ENCODE data around the gene MYO1E. TPM values are rescaled to one million over a fixed set of nuclear protein-coding genes. Genes with fewer than 3 reads are reported as not detected.

MYO1E gene
- total RNA-seq, 2 experiments from 2014 or later, result 90.4 to 101 TPM

- H3K4me3 Mint-ChIP-seq, result no peak overlapping the region
- peaks cover 55% of the 10 kb centered on the region for H3K4me1 Mint-ChIP-seq (ENCODE audit: low read depth)
- H3K27me3 Mint-ChIP-seq (ENCODE audit: low read depth), result no peaks in the 10 kb centered on the region
- ChIA-PET POLR2A (interaction anchor here (0.8 kb wide), 1 partner anchor 16 kb away, joined by 3 read pairs; no protein-coding TSS in a partner anchor), CTCF (interaction anchor here (1.0 to 3.6 kb wide), 4 partner anchors 17 to 51 kb away, joined by 3 to 27 read pairs (median 3); no protein-coding TSS in a partner anchor)
- H3K36me3 Mint-ChIP-seq (ENCODE audit: low read depth), result peaks cover 37% of the 10 kb centered on the region
- H3K9me3 Mint-ChIP-seq (ENCODE audit: insufficient read depth), result no peaks in the 10 kb centered on the region
- peak; percentile 37 for DNase-seq
- peak overlapping the region; percentile 60 for H3K27ac Mint-ChIP-seq
- ATAC-seq, result peak; percentile 25
Measured at GRCh38 chr15:59298225-59298853, 74.3 kb downstream of the MYO1E start.

- no peak for ATAC-seq
- POLR2A ChIA-PET, result interaction anchor here (1.1 kb wide), 1 partner anchor 13 kb away, joined by 4 read pairs; no protein-coding TSS in a partner anchor
- Mint-ChIP-seq H3K36me3 (ENCODE audit: low read depth) (peaks cover 22% of the 10 kb centered on the region), H3K4me3 (no peak overlapping the region), H3K9me3 (ENCODE audit: insufficient read depth) (no peaks in the 10 kb centered on the region), H3K27ac (peak overlapping the region; percentile 3), H3K4me1 (ENCODE audit: low read depth) (peaks cover 50% of the 10 kb centered on the region), H3K27me3 (ENCODE audit: low read depth) (no peaks in the 10 kb centered on the region)
- CTCF ChIA-PET, result interaction anchor here (1.2 kb wide), 1 partner anchor 22 kb away, joined by 3 read pairs; no protein-coding TSS in a partner anchor
- DNase-seq, result no peak
Measured at GRCh38 chr15:59296181-59296617, 76.5 kb downstream of the MYO1E start.

GRCh38 chr15:59295261-59296001, 77.2 kb downstream of the MYO1E start:
- Mint-ChIP-seq H3K9me3 (ENCODE audit: insufficient read depth) (no peaks in the 10 kb centered on the region), H3K27me3 (ENCODE audit: low read depth) (peaks cover 3% of the 10 kb centered on the region), H3K27ac (no peak overlapping the region), H3K4me1 (ENCODE audit: low read depth) (peaks cover 50% of the 10 kb centered on the region), H3K4me3 (no peak overlapping the region), H3K36me3 (ENCODE audit: low read depth) (peaks cover 25% of the 10 kb centered on the region)
- CTCF ChIA-PET, result interaction anchor here (1.2 kb wide), 1 partner anchor 21 kb away, joined by 3 read pairs; no protein-coding TSS in a partner anchor
- DNase-seq (no peak), ATAC-seq (no peak)
- POLR2A ChIA-PET, result interaction anchor here (1.1 kb wide), 1 partner anchor 13 kb away, joined by 4 read pairs; no protein-coding TSS in a partner anchor

GRCh38 chr15:59294574-59295260, 78.0 kb downstream of the MYO1E start:
- DNase-seq (no peak), ATAC-seq (no peak)
- peaks cover 26% of the 10 kb centered on the region for H3K36me3 Mint-ChIP-seq (ENCODE audit: low read depth)
- ChIA-PET POLR2A (no interaction called here), CTCF (interaction anchor here (0.8 kb wide), 1 partner anchor 49 kb away, joined by 4 read pairs; no protein-coding TSS in a partner anchor)
- peaks cover 3% of the 10 kb centered on the region for H3K27me3 Mint-ChIP-seq (ENCODE audit: low read depth)
- H3K27ac Mint-ChIP-seq, result no peak overlapping the region
- no peak overlapping the region for H3K4me3 Mint-ChIP-seq
- peaks cover 47% of the 10 kb centered on the region for H3K4me1 Mint-ChIP-seq (ENCODE audit: low read depth)
- H3K9me3 Mint-ChIP-seq (ENCODE audit: insufficient read depth), result no peaks in the 10 kb centered on the region

- H3K9me3 Mint-ChIP-seq (ENCODE audit: insufficient read depth), result no peaks in the 10 kb centered on the region
- H3K27ac Mint-ChIP-seq, result no peak overlapping the region
- POLR2A ChIA-PET, result no interaction called here
- H3K4me1 Mint-ChIP-seq (ENCODE audit: low read depth), result peaks cover 30% of the 10 kb centered on the region
- peaks cover 3% of the 10 kb centered on the region for H3K27me3 Mint-ChIP-seq (ENCODE audit: low read depth)
- H3K4me3 Mint-ChIP-seq, result no peak overlapping the region
- DNase-seq (no peak), ATAC-seq (no peak)
- CTCF ChIA-PET, result interaction anchor here (0.9 kb wide), 1 partner anchor 46 kb away, joined by 4 read pairs; no protein-coding TSS in a partner anchor
- peaks cover 16% of the 10 kb centered on the region for H3K36me3 Mint-ChIP-seq (ENCODE audit: low read depth)
Measured at GRCh38 chr15:59292442-59293151, 80.1 kb downstream of the MYO1E start.

- CTCF ChIA-PET, result interaction anchor here (1.0 kb wide), 1 partner anchor 9 kb away, joined by 3 read pairs; no protein-coding TSS in a partner anchor
- peaks cover 14% of the 10 kb centered on the region for H3K36me3 Mint-ChIP-seq (ENCODE audit: low read depth)
- POLR2A ChIA-PET, result interaction anchor here (0.7 kb wide), 1 partner anchor 9 kb away, joined by 3 read pairs; no protein-coding TSS in a partner anchor
Measured at GRCh38 chr15:59291213-59291549, 81.5 kb downstream of the MYO1E start.

GRCh38 chr15:59290295-59291212, 82.1 kb downstream of the MYO1E start:
- H3K27ac Mint-ChIP-seq, result no peak overlapping the region
- H3K27me3 Mint-ChIP-seq (ENCODE audit: low read depth), result peaks cover 3% of the 10 kb centered on the region
- H3K9me3 Mint-ChIP-seq (ENCODE audit: insufficient read depth), result no peaks in the 10 kb centered on the region
- CTCF ChIA-PET, result interaction anchor here (0.8 to 1.2 kb wide), 3 partner anchors 10 to 43 kb away, joined by 3 to 8 read pairs (median 5); no protein-coding TSS in a partner anchor
- DNase-seq, result no peak
- ATAC-seq, result no peak
- peaks cover 30% of the 10 kb centered on the region for H3K4me1 Mint-ChIP-seq (ENCODE audit: low read depth)
- peaks cover 13% of the 10 kb centered on the region for H3K36me3 Mint-ChIP-seq (ENCODE audit: low read depth)
- H3K4me3 Mint-ChIP-seq, result no peak overlapping the region
- POLR2A ChIA-PET, result no interaction called here

More at GRCh38 chr15:59291213-59291549, 81.5 kb downstream of the MYO1E start:
- Mint-ChIP-seq H3K4me1 (ENCODE audit: low read depth) (peaks cover 31% of the 10 kb centered on the region), H3K27me3 (ENCODE audit: low read depth) (peaks cover 3% of the 10 kb centered on the region), H3K27ac (no peak overlapping the region), H3K9me3 (ENCODE audit: insufficient read depth) (no peaks in the 10 kb centered on the region), H3K4me3 (no peak overlapping the region)
- ATAC-seq, result no peak
- DNase-seq, result no peak

GRCh38 chr15:59289574-59289973, 83.1 kb downstream of the MYO1E start:
- Mint-ChIP-seq H3K27ac (no peak overlapping the region), H3K9me3 (ENCODE audit: insufficient read depth) (no peaks in the 10 kb centered on the region), H3K4me3 (no peak overlapping the region), H3K27me3 (ENCODE audit: low read depth) (peaks cover 3% of the 10 kb centered on the region), H3K4me1 (ENCODE audit: low read depth) (peaks cover 30% of the 10 kb centered on the region), H3K36me3 (ENCODE audit: low read depth) (peaks cover 8% of the 10 kb centered on the region)
- ChIA-PET POLR2A (interaction anchor here (1.2 kb wide), 1 partner anchor 10 kb away, joined by 3 read pairs; no protein-coding TSS in a partner anchor), CTCF (interaction anchor here (0.8 to 1.2 kb wide), 3 partner anchors 10 to 42 kb away, joined by 3 to 8 read pairs (median 5); no protein-coding TSS in a partner anchor)
- DNase-seq, result no peak
- no peak for ATAC-seq

GRCh38 chr15:59283717-59284391, 88.8 kb downstream of the MYO1E start:
- CTCF ChIA-PET, result no interaction called here
- H3K27ac Mint-ChIP-seq, result no peak overlapping the region
- peaks cover 2% of the 10 kb centered on the region for H3K27me3 Mint-ChIP-seq (ENCODE audit: low read depth)
- no peak overlapping the region for H3K4me3 Mint-ChIP-seq
- DNase-seq, result no peak
- no peak for ATAC-seq
- POLR2A ChIA-PET, result no interaction called here
- H3K9me3 Mint-ChIP-seq (ENCODE audit: insufficient read depth), result no peaks in the 10 kb centered on the region
- H3K4me1 Mint-ChIP-seq (ENCODE audit: low read depth), result peaks cover 36% of the 10 kb centered on the region
- peaks cover 4% of the 10 kb centered on the region for H3K36me3 Mint-ChIP-seq (ENCODE audit: low read depth)

All from activated CD8-positive, alpha-beta T cell treated with anti-CD3 and anti-CD28 coated beads, Interleukin-2, amount 10 ng/mL, durations not matched to agents 7 days and 5 days (primary cell).